A172 (cell line): ENCODE data around the gene DUSP16. TPM values are rescaled to one million over a fixed set of nuclear protein-coding genes. Genes with fewer than 3 reads are reported as not detected.
A peak's percentile ranks its signal among the peaks of the same experiment; 100 is the strongest.
"Not testable (repeated sequence)": the region's sequence is repeated elsewhere in the genome, so short reads cannot be mapped to it uniquely, and the experiment has no call there.

Experiments used
- DNase-seq: peaks from one replicate; pipeline ENCODE4 v3.0.0-alpha.2; 2015; ENCODE audit warnings: low spot score
- total RNA-seq: library from RNA; depleted of rRNA; stranded (reverse); fragments of >200 nt; shearing (Covaris generic); gene quantifications from 2 replicates; pipeline ENCODE4 v1.2.3, GENCODE V29; 2014

DUSP16 gene
- total RNA-seq, 1 experiment from 2014 or later, result 4.9 TPM

GRCh38 chr12:12521044-12521485 is 41.6 kb downstream of the DUSP16 start:
- DNase-seq, result no peak

- DNase-seq, result no peak
Measured at GRCh38 chr12:12520273-12520672, 42.4 kb downstream of the DUSP16 start.

GRCh38 chr12:12519354-12519998 is 43.2 kb downstream of the DUSP16 start:
- DNase-seq, result no peak

DNA sequence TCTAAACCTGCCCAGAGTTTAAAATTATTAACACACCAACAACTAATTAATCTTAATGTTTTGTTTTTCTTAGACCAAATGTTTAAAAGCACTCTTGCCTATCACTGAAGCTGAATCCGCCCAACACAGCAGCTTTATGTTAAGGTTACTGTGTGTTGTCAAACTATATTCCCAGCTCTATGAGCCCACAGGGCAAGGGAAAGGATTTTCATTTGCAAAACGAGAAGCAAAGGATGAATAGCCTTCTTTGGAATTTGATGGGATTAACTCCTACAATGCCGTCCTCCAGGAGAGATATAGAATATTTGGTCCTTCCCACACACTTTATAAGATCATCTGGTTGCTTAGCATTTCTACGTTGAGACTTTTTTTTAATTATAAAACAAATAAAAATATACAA is 43.7 kb downstream of the DUSP16 start:
- DNase-seq, result no peak

DNA sequence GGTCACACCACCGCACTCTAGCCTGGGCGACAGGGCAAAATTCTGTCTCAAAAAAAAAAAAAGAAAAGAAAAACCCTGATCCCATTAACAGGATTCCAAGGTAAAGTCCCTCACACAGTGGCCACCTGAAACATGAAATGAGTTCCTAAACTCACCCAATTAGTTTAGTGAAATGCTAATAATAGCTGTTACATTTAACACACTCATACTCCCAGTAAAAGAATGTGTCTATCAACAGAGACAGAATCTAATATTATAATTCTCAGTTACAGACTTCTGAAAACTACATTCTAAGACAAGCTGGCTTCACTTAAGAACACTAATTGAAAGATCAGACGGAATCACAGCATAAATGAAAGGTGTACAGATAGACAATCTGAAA is 44.2 kb downstream of the DUSP16 start:
- DNase-seq, result no peak

- DNase-seq, result no peak
Measured at GRCh38 chr12:12513416-12514006, 49.2 kb downstream of the DUSP16 start.

DNA sequence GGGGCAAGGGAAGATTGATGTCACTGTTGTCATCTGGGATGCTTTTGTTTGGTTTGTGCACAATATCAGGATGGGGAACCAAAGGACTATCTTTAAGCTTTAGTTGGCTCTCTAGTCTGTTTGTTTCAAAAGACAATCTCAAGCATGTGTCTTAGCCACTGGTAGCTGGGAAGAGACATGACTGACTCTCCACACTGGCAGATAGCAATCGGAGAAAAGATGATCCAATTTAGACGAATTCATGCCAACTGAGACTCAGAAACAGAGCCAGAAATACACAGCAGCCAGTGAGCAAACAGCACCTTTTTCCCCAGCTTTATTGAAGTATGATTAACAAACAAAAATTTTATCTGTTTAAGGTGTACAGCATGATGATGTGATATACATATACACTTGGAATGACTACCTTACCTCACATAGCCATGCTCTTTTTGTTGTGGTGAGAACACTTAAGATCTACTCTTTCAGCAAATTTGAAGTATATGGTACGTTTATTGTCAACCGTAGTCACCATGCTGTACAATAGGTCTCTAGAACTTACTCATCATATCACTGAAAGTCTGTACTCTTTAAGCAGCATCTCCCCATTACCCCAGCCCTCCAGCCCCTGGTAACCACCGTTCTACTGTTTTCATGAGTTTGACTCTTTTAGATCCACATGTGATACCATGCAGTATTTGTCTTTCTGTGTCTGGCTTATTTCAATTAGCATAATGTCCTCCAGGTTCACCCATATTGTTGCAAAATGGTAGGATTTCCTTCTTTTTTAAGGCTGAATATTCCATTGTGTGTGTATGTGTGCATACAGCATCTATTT is 50.6 kb downstream of the DUSP16 start:
- DNase-seq, result no peak

DNA sequence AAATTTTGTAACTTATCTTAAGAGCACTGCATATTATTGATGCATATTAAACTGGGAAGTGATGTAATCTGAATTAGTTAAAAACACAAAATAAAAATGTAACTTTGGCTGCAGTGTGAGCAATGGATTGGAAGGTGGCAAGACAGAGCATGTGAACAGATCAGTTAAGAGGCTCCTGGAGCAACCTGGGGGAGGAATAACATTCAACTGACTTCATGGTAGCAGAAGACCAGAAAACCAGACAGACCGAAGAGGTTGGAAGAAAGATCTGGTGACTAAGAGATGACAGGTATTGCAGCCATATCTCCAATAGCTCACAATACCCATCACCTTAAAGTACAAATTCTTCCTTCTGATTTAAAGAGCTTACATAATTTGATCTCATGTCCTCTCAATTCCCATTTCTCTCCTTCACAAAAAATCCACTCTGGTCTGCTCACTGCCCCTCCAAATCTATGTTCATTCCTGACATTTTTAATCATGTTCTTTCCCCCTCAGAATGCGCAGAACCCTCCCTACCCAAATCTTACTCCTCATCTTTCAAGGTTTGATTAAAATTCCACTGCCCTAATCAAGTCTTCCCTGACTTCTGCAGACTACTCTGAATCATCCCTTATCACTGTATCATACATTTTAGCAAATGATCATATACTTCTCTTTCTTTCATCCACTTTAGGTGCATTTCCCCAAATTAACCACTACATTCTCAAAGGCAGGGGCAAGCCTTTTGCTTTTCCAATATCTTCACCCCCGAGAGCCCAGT is 51.5 kb downstream of the DUSP16 start:
- no peak for DNase-seq

DNA sequence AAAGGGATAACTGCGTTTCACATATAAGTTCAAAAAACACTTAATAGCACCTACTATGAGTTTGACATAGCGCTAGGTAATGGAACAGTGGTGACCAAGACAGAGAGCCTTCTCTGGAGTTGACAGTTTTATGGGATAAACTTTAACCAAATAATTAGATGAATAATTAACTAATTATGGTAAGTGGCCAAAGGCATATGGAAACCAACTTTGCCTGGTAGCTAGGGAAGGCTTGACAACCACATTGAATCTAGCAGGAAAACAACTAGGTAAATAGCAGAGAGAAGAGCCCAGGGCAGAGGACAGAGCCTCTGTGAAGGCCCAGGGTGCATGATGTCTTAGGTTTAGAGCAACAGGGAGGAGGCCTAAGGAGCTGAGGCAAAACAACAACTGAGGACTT is 52.1 kb downstream of the DUSP16 start:
- no peak for DNase-seq

GRCh38 chr12:12510141-12510540 is 52.5 kb downstream of the DUSP16 start:
- peak; percentile 1 for DNase-seq

- DNase-seq, result no peak
Measured at GRCh38 chr12:12508612-12509011, 54.1 kb downstream of the DUSP16 start.

DNA sequence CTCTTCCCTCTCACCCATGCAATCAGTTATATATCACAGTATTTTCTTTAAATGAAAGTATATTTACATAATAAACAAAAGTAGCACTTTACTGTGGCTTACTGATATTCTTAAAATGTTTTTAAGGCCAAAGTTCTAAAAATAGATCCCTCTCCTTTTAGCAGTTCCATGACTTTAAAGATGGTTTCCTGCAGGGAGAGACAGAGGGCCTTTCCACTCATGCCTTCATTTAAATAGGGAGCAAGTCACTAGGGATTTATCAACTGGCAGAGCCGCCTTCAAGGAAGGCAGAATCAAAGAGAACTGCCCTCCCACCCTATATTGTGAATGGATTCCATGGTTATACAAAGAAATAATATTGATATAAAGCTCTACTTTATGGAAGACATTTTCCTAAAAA is 55.5 kb downstream of the DUSP16 start:
- no peak for DNase-seq

GRCh38 chr12:12506496-12506890 is 56.2 kb downstream of the DUSP16 start:
- DNase-seq, result no peak

DNA sequence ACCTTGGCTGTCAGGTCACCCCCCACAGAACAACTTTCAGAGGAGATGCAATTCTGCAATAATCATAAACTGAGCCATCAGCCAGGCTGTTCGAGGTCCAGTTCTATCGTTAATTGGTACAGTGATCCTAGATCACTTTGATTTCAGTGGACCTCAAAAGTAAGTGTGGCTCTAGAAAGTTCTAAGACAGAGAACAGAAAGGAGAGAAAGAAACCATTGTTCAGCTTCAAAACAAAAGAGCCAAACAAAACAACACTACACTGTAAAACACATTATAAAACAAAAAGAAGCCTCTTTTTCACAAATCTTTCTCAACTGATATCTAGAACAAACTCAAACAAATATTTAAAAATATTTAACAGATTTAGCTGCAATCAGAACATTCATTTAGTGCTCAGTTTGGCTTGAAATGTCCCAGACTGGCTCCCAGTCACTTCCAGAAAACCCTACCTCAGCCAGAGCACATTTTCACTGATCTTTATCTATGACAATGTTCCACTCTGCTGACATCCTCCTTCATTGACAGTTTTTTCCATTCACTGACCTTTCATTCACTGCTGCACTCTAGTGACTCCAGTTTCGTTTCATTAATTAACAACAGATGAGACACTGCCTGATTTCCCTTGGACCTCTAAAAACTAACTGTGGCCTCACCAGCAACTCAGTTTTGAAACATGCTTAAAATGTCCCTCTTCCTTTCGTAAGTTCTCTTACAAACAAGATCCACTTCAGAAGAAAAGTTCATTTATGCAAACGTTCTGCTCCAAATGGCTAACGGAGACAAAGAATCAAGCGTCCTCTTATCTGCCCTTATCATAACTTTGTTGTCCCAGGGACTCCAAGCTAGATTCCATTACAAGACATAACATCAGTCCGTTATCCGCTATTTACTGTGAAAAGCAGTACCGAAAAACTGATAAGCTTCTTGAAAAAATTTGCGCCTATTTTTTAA is 56.8 kb downstream of the DUSP16 start:
- DNase-seq, result no peak

DNA sequence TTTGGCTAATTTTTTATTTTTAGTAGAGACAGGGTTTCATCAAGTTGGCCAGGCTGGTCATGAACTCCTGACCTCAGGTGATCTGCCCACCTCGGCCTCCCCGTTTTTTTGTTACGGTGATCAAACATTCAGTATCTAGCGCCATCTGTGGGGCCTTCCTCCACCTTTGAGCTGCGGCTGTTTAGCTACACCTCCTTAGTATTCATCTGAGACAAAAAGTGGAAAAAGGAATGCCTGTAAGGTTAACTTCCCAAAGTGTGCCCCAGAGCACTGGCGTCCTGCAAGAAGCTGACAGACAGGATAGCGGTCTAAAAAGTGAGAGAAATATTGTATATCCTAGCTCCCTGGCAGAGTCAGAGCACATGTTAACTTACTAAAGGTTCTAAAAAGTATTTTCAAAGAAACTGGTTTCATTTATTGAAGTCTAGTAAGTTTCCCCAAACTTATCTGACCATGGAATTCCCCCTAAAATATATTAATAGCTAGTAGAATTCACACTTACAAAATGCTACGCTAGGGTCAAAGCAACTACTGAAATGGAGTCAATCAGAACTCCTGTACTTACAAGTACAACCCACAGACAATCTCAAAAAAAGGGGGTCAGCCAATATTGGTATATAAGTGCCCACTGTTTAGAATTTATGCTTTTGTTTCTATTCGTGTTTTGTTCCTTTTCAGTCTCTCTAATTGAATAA is 59.1 kb downstream of the DUSP16 start:
- DNase-seq, result no peak

DNA sequence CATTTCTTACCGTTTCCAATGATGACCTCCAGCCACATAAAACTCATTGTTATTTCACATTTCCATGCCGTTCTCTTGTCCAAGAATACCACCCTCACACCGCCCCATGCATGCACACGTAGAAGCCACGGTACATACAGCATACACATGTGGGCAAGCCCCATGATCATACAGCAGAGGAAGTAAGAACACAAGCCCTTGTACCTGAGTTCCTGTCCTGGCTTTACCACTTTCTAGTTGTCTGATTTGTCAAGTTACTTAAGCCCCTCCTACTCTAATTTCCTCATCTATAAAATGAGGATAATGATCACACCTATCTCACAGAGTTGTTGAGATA is 59.9 kb downstream of the DUSP16 start:
- no peak for DNase-seq

GRCh38 chr12:12502130-12502814 is 60.4 kb downstream of the DUSP16 start:
- DNase-seq, result not testable (repeated sequence)

DNA sequence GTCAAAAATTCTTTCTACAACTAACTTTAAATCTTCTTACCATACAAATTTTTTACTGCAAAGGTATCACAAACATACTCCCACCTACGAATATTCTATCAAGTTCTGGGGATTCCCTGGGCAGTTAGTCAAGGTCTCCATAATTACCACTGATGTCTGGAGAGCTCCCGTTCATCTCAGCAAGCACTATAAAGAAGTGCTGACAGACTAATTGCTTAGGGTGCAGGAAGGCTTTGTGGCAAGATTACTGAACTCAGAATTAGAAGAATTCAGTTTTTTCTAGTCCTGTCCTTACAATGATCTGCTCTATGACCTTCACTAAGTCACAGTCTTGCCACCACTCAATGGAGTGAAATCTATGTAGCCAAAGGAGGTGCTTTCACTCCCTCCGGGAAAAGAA is 61.5 kb downstream of the DUSP16 start:
- no peak for DNase-seq

- no peak for DNase-seq
Measured at GRCh38 chr12:12499909-12500604, 62.6 kb downstream of the DUSP16 start.
